Activated CD4-positive, alpha-beta memory T cell treated with anti-CD3 and anti-CD28 coated beads, Interleukin-2, amount 10 ng/mL, durations not matched to agents 7 days and 5 days (primary cell): Measurements from ENCODE around the gene TMEM150B. TPM values are rescaled to one million over a fixed set of nuclear protein-coding genes. Genes with fewer than 3 reads are reported as not detected.

Experiments
- CTCF ChIA-PET: fragments of 350-600 bp; sonication (Branson Sonifier 250); formaldehyde crosslinking; loops from one replicate; lab custom pipeline; 2021; ENCODE audit warnings: antibody characterized with exemption, inconsistent platforms; lab: Charles Lee
- POLR2A ChIA-PET: fragments of 350-600 bp; sonication (Branson Sonifier 250); formaldehyde crosslinking; loops from one replicate; lab custom pipeline; 2021; ENCODE audit warnings: antibody characterized with exemption; lab: Charles Lee
- DNase-seq: peaks from one replicate; pipeline ENCODE4 v3.0.0-alpha.2; 2020
- H3K27ac Mint-ChIP-seq: one replicate; pipeline ENCODE4 v1.8.0; 2021; ENCODE audit warnings: mild to moderate bottlenecking, mixed read lengths
- H3K27me3 Mint-ChIP-seq: one replicate; pipeline ENCODE4 v1.8.0; 2021; ENCODE audit warnings: mixed read lengths
- H3K36me3 Mint-ChIP-seq: one replicate; pipeline ENCODE4 v1.8.0; 2021; ENCODE audit warnings: low read depth, mixed read lengths
- H3K4me1 Mint-ChIP-seq: one replicate; pipeline ENCODE4 v1.8.0; 2021; ENCODE audit warnings: mixed read lengths
- H3K4me3 Mint-ChIP-seq: one replicate; pipeline ENCODE4 v1.8.0; 2021; ENCODE audit warnings: mild to moderate bottlenecking, mixed read lengths
- H3K9me3 Mint-ChIP-seq: one replicate; pipeline ENCODE4 v1.8.0; 2021; ENCODE audit warnings: mixed read lengths
- total RNA-seq, 2 experiments: library from RNA; stranded (reverse); gene quantifications; one replicate each; pipeline ENCODE4 v1.2.3, GENCODE V29; 2021

The TMEM150B gene
- total RNA-seq, 2 experiments from 2014 or later = 1.0 to 2.0 TPM

GRCh38 chr19:55365245-55365644 is 40.1 kb upstream of the TMEM150B start:
- Mint-ChIP-seq H3K36me3 (no peaks in the 10 kb centered on the region), H3K4me3 (no peak overlapping the region), H3K9me3 (no peaks in the 10 kb centered on the region), H3K27me3 (peaks cover 19% of the 10 kb centered on the region), H3K4me1 (peaks cover 2% of the 10 kb centered on the region), H3K27ac (no peak overlapping the region)
- ChIA-PET CTCF (interaction anchor here (0.5 to 0.9 kb wide), 2 partner anchors 26 to 81 kb away, joined by 3 read pairs; partner anchors contain the start of gene KMT5C), POLR2A (no interaction called here)
- no peak for DNase-seq

- H3K4me1 Mint-ChIP-seq = no peaks in the 10 kb centered on the region
- H3K27ac Mint-ChIP-seq = no peak within 1 kb of the TSS
- POLR2A ChIA-PET = no interaction called here
- H3K4me3 Mint-ChIP-seq = no peak within 1 kb of the TSS
- H3K9me3 Mint-ChIP-seq = no peaks in the 10 kb centered on the region
- CTCF ChIA-PET = no interaction called here
- no peak for DNase-seq
- H3K36me3 Mint-ChIP-seq = no peaks in the 10 kb centered on the region
- H3K27me3 Mint-ChIP-seq = peaks cover 9% of the 10 kb centered on the region
Observed at GRCh38 chr19:55362990-55363716, 38.0 kb upstream of the TMEM150B start, which contains the start of gene GARIN5B. Gene GARIN5B (minus strand): TSS chr19:55363260. CDS start chr19:55363066, 194 bp downstream.

- CTCF ChIA-PET = no interaction called here
- Mint-ChIP-seq H3K27me3 (peaks cover 8% of the 10 kb centered on the region), H3K4me3 (no peak overlapping the region), H3K9me3 (no peaks in the 10 kb centered on the region), H3K36me3 (no peaks in the 10 kb centered on the region), H3K4me1 (no peaks in the 10 kb centered on the region), H3K27ac (no peak overlapping the region)
- DNase-seq = no peak
- POLR2A ChIA-PET = no interaction called here
Observed at GRCh38 chr19:55362174-55362989, 37.2 kb upstream of the TMEM150B start.

- ChIA-PET POLR2A (no interaction called here), CTCF (no interaction called here)
- Mint-ChIP-seq H3K27me3 (peaks cover 9% of the 10 kb centered on the region), H3K4me3 (no peak overlapping the region), H3K27ac (no peak overlapping the region), H3K9me3 (no peaks in the 10 kb centered on the region), H3K4me1 (no peaks in the 10 kb centered on the region), H3K36me3 (no peaks in the 10 kb centered on the region)
- DNase-seq = no peak
Observed at GRCh38 chr19:55360902-55361301, 35.8 kb upstream of the TMEM150B start.

GRCh38 chr19:55358943-55359908 is 34.1 kb upstream of the TMEM150B start:
- Mint-ChIP-seq H3K4me3 (no peak overlapping the region), H3K4me1 (no peaks in the 10 kb centered on the region), H3K27me3 (peaks cover 16% of the 10 kb centered on the region), H3K9me3 (no peaks in the 10 kb centered on the region), H3K36me3 (no peaks in the 10 kb centered on the region), H3K27ac (no peak overlapping the region)
- ChIA-PET POLR2A (interaction anchor here (1.2 kb wide), 1 partner anchor 48 kb away, joined by 4 read pairs; the partner anchor contains the start of gene UBE2S), CTCF (no interaction called here)
- no peak for DNase-seq

- no peaks in the 10 kb centered on the region for H3K36me3 Mint-ChIP-seq
- H3K27me3 Mint-ChIP-seq = peaks cover 21% of the 10 kb centered on the region
- no peaks in the 10 kb centered on the region for H3K9me3 Mint-ChIP-seq
- H3K27ac Mint-ChIP-seq = no peak overlapping the region
- no peak for DNase-seq
- POLR2A ChIA-PET = no interaction called here
- H3K4me3 Mint-ChIP-seq = no peak overlapping the region
- CTCF ChIA-PET = no interaction called here
- peaks cover 4% of the 10 kb centered on the region for H3K4me1 Mint-ChIP-seq
Observed at GRCh38 chr19:55358493-55358892, 33.4 kb upstream of the TMEM150B start.

GRCh38 chr19:55355213-55355821 is 30.2 kb upstream of the TMEM150B start:
- no peak for DNase-seq
- Mint-ChIP-seq H3K27ac (no peak overlapping the region), H3K4me3 (no peak overlapping the region), H3K36me3 (no peaks in the 10 kb centered on the region), H3K4me1 (peaks cover 34% of the 10 kb centered on the region), H3K27me3 (peaks cover 46% of the 10 kb centered on the region), H3K9me3 (no peaks in the 10 kb centered on the region)
- ChIA-PET POLR2A (interaction anchor here (1.1 kb wide), 1 partner anchor 17 kb away, joined by 4 read pairs; no protein-coding TSS in a partner anchor), CTCF (interaction anchor here (0.6 to 1.7 kb wide), 2 partner anchors 13 to 16 kb away, joined by 3 to 4 read pairs; partner anchors contain the start of gene KMT5C)

GRCh38 chr19:55354698-55355212 is 29.6 kb upstream of the TMEM150B start, which contains the start of gene COX6B2:
Gene COX6B2 (minus strand): TSS chr19:55354719. CDS start chr19:55354521, 198 bp downstream.
- H3K9me3 Mint-ChIP-seq = no peaks in the 10 kb centered on the region
- no peak within 1 kb of the TSS for H3K27ac Mint-ChIP-seq
- peak within 1 kb of the TSS; percentile 67 for H3K4me3 Mint-ChIP-seq
- peaks cover 46% of the 10 kb centered on the region for H3K27me3 Mint-ChIP-seq
- H3K4me1 Mint-ChIP-seq = peaks cover 34% of the 10 kb centered on the region
- DNase-seq = no peak
- ChIA-PET CTCF (interaction anchor here (1.7 kb wide), 1 partner anchor 16 kb away, joined by 4 read pairs; the partner anchor contains the start of gene KMT5C), POLR2A (no interaction called here)
- no peaks in the 10 kb centered on the region for H3K36me3 Mint-ChIP-seq

- no peaks in the 10 kb centered on the region for H3K36me3 Mint-ChIP-seq
- ChIA-PET CTCF (no interaction called here), POLR2A (interaction anchor here (0.9 to 2.5 kb wide), 3 partner anchors 15 to 236 kb away, joined by 3 to 13 read pairs (median 3); partner anchors contain the start of genes KMT5C and UBE2S)
- peaks cover 46% of the 10 kb centered on the region for H3K27me3 Mint-ChIP-seq
- H3K4me1 Mint-ChIP-seq = peaks cover 34% of the 10 kb centered on the region
- H3K9me3 Mint-ChIP-seq = no peaks in the 10 kb centered on the region
- H3K27ac Mint-ChIP-seq = no peak overlapping the region
- DNase-seq = peak; percentile 71
- peak overlapping the region; percentile 67 for H3K4me3 Mint-ChIP-seq
Observed at GRCh38 chr19:55353803-55354697, 28.9 kb upstream of the TMEM150B start.

GRCh38 chr19:55353356-55353802 is 28.2 kb upstream of the TMEM150B start:
- Mint-ChIP-seq H3K36me3 (no peaks in the 10 kb centered on the region), H3K27ac (no peak overlapping the region), H3K9me3 (no peaks in the 10 kb centered on the region), H3K27me3 (peaks cover 46% of the 10 kb centered on the region), H3K4me3 (peak overlapping the region; percentile 67), H3K4me1 (peaks cover 34% of the 10 kb centered on the region)
- ChIA-PET POLR2A (interaction anchor here (0.9 to 2.5 kb wide), 3 partner anchors 14 to 235 kb away, joined by 3 to 13 read pairs (median 3); partner anchors contain the start of genes KMT5C and UBE2S), CTCF (no interaction called here)
- DNase-seq = no peak
